Retinal pigment epithelial cell (primary cell): ENCODE data around the gene COX7A2.

Source experiments
- DNase-seq: peaks from one replicate; pipeline ENCODE4 v3.0.0-alpha.2; 2010; ENCODE audit warnings: low read depth
- H3K4me3 ChIP-seq: 2 replicates; pipeline ENCODE4 v1.5.1; 2011; ENCODE audit warnings: mild to moderate bottlenecking, low read length, control low read depth, moderate library complexity
- CTCF ChIP-seq: conservative IDR thresholded peaks from 2 replicates; pipeline ENCODE4 v1.5.1; 2011; ENCODE audit warnings: low read depth, low read length, control low read depth, inconsistent platforms

COX7A2 gene

GRCh38 chr6:75205776-75206575, 37.6 kb downstream of the COX7A2 start, which contains the start of gene COL12A1:
Gene COL12A1, minus strand, starts transcription at chr6:75206053. Its CDS starts 3,261 bp downstream, at chr6:75202792.
- H3K4me3 ChIP-seq, result peak within 1 kb of the TSS; percentile 54

GRCh38 chr6:75204959-75205775, 38.4 kb downstream of the COX7A2 start:
- no peak for DNase-seq
- TF ChIP-seq CTCF, result no peak
- peak overlapping the region; percentile 54 for H3K4me3 ChIP-seq

More at GRCh38 chr6:75205776-75206575, 37.6 kb downstream of the COX7A2 start, which contains the start of gene COL12A1:
- peak; percentile 54 for DNase-seq
- TF ChIP-seq CTCF, result no peak

GRCh38 chr6:75204217-75204958, 39.2 kb downstream of the COX7A2 start:
- DNase-seq, result peak; percentile 58
- peak overlapping the region; percentile 54 for H3K4me3 ChIP-seq
- peak; percentile 85 for TF ChIP-seq CTCF

GRCh38 chr6:75203721-75204120, 39.9 kb downstream of the COX7A2 start:
- no peak overlapping the region for H3K4me3 ChIP-seq
- no peak for DNase-seq
- TF ChIP-seq CTCF, result no peak

GRCh38 chr6:75202676-75203131, 40.9 kb downstream of the COX7A2 start:
- TF ChIP-seq CTCF, result no peak
- DNase-seq, result no peak
- no peak overlapping the region for H3K4me3 ChIP-seq

- H3K4me3 ChIP-seq, result peak overlapping the region; percentile 63
- TF ChIP-seq CTCF, result peak; percentile 49
- no peak for DNase-seq
These were observed 41.5 kb downstream of the COX7A2 start for GRCh38 chr6:75201901-75202672.
